Fibroblast of pulmonary artery (primary cell): ENCODE data around the gene MAD2L1.
"Not testable (repeated sequence)": the region's sequence is repeated elsewhere in the genome, so short reads cannot be mapped to it uniquely, and the experiment has no call there.

ENCODE experiments used
- DNase-seq: peaks from one replicate; pipeline ENCODE4 v3.0.0-alpha.2; 2010; ENCODE audit warnings: low read depth
- H3K4me3 ChIP-seq: replicated peaks from 2 replicates; pipeline ENCODE4 v1.5.1; 2011; ENCODE audit warnings: low read depth, mild to moderate bottlenecking, control low read depth, low read length, moderate library complexity
- CTCF ChIP-seq: IDR thresholded peaks from 2 replicates; pipeline ENCODE4 v1.5.1; 2011; ENCODE audit warnings: mild to moderate bottlenecking, control low read depth, low read length, inconsistent platforms; ENCODE audit errors: missing control alignments

MAD2L1 gene

GRCh38 chr4:120078216-120078615, 11.6 kb upstream of the MAD2L1 start:
- peak; percentile 19 for DNase-seq
- H3K4me3 ChIP-seq, result no peak overlapping the region
- TF ChIP-seq CTCF, result no peak

- DNase-seq, result peak; percentile 83
- TF ChIP-seq CTCF, result peak; percentile 63
- H3K4me3 ChIP-seq, result no peak overlapping the region
These were observed 4.6 kb upstream of the MAD2L1 start for GRCh38 chr4:120071192-120071795.

GRCh38 chr4:120070196-120070595, 3.5 kb upstream of the MAD2L1 start:
- no peak for TF ChIP-seq CTCF
- DNase-seq, result peak; percentile 51
- no peak overlapping the region for H3K4me3 ChIP-seq

DNA sequence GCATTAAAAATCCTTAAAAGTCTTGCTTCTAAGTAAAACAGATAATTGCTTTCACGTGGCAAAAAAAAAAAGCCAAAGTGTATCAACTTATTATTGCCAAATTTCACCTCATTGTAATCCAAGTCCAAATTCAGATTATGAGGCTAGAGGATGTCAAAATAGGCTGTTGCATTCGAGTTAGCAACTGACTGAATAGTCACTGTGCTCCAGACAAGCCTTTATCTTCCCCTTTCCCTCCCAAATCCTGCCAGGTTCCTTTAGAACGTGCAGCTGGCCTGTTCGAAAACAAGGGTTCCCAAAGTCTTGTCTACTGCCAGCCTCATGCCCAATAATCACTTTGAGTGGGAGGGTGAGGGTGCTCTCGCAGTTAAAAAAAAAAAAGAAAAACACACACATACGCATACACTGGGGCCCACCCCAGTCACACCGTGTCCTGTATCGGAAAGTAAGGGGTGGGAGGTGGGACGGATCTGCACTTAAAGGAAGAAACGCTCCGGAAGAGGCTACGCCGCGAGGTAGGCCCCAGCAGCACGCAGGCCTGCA, 603 bp downstream of the MAD2L1 start:
- DNase-seq, result no peak
- H3K4me3 ChIP-seq, result peak overlapping the region; percentile 57
- TF ChIP-seq CTCF, result no peak

- no peak overlapping the region for H3K4me3 ChIP-seq
- no peak for DNase-seq
- no peak for TF ChIP-seq CTCF
These were observed 1.8 kb downstream of the MAD2L1 start for GRCh38 chr4:120064887-120065286.

- not testable (repeated sequence) for DNase-seq, H3K4me3 ChIP-seq
These were observed 2.9 kb downstream of the MAD2L1 start for GRCh38 chr4:120063711-120064110.

DNA sequence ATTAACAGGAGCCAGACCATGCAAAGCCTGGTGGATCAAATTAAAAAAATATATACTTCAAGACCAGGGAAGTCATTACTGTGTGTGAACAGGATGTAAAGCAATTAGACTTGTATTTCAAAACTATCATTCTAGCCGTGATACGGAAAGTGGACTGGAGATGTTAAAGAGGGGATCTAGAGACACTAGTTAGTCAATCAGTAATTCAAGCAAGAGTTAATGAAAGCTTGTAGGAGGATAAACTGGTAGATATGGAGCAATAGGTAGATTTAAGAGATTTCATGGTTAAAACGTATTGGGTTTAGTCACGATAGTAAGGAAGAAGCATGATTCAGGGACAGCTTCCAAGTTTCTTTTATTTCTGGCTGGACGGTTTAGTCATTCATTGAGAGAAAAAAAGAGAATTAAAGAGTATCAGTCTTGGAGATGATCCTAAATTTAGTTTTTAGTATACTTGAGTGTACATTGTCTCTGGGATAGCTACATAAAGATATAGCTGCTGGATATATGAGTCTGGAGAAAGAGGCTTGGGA, 3.9 kb downstream of the MAD2L1 start:
- no peak overlapping the region for H3K4me3 ChIP-seq
- no peak for TF ChIP-seq CTCF
- no peak for DNase-seq
